GM18499 (cell line): ENCODE data around the gene ZC3H10.
"Not testable (repeated sequence)": the region's sequence is repeated elsewhere in the genome, so short reads cannot be mapped to it uniquely, and the experiment has no call there.

Source experiments
- ATAC-seq: cut with Tn5 transposase; IDR thresholded peaks from one replicate; pipeline ENCODE4 v1.9.1; 2021; ENCODE audit warnings: moderate number of reproducible peaks; ENCODE audit not compliant: insufficient read depth, unreplicated experiment

ZC3H10 gene

GRCh38 chr12:56152756-56153677 is 35.0 kb downstream of the ZC3H10 start:
- no peak for ATAC-seq

- ATAC-seq: no peak
Measured at GRCh38 chr12:56153678-56154065, 35.6 kb downstream of the ZC3H10 start.

GRCh38 chr12:56154246-56154771 is 36.2 kb downstream of the ZC3H10 start:
- no peak for ATAC-seq

GRCh38 chr12:56154818-56155217 is 36.8 kb downstream of the ZC3H10 start:
- no peak for ATAC-seq

- no peak for ATAC-seq
Measured at GRCh38 chr12:56155256-56155845, 37.3 kb downstream of the ZC3H10 start.

- ATAC-seq: not testable (repeated sequence)
Measured at GRCh38 chr12:56156464-56157200, 38.6 kb downstream of the ZC3H10 start.

GRCh38 chr12:56157201-56158028 is 39.3 kb downstream of the ZC3H10 start:
- no peak for ATAC-seq

GRCh38 chr12:56158029-56158925 is 40.2 kb downstream of the ZC3H10 start, which contains the start of gene MYL6:
TSS of gene MYL6 (plus strand) at chr12:56158359. CDS start at chr12:56158402, 43 bp downstream.
- ATAC-seq: no peak

GRCh38 chr12:56158926-56159461 is 40.9 kb downstream of the ZC3H10 start:
- no peak for ATAC-seq

- no peak for ATAC-seq
Measured at GRCh38 chr12:56159482-56160192, 41.6 kb downstream of the ZC3H10 start.

GRCh38 chr12:56160193-56160763 is 42.2 kb downstream of the ZC3H10 start:
- ATAC-seq: no peak

GRCh38 chr12:56160894-56161689 is 43.0 kb downstream of the ZC3H10 start:
- ATAC-seq: no peak

- no peak for ATAC-seq
Measured at GRCh38 chr12:56161690-56162351, 43.8 kb downstream of the ZC3H10 start.

- no peak for ATAC-seq
Measured at GRCh38 chr12:56162468-56163290, 44.6 kb downstream of the ZC3H10 start.

GRCh38 chr12:56163533-56164344 is 45.7 kb downstream of the ZC3H10 start:
- ATAC-seq: no peak
